K562 (cell line): Measurements from ENCODE around the gene MED28.

Source experiments
- ATF2 ChIP-seq: sonication (generic); formaldehyde crosslinking; IDR thresholded peaks from 2 replicates; pipeline ENCODE4 v1.8.1; 2022; ENCODE audit warnings: missing genetic modification reagents
- BRD4 ChIP-seq: fragments of 200-600 bp; sonication (generic); IDR thresholded peaks from 2 replicates; pipeline ENCODE4 v1.6.1; 2017; ENCODE audit warnings: inconsistent platforms
- CTCF ChIP-seq, 3 experiments: IDR thresholded peaks in 2 of 3; conservative IDR thresholded peaks in 1 of 3; 2 replicates each; pipeline ENCODE4 v1.5.1; 2011 to 2012; ENCODE audit warnings: low read length in 3 of 3, mild to moderate bottlenecking in 3 of 3, control low read depth in 2 of 3, improper control_type of control experiment in 1 of 3, inconsistent platforms in 1 of 3, low read depth in 1 of 3, mixed read lengths in 1 of 3, moderate library complexity in 1 of 3; ENCODE audit not compliant: insufficient read depth in 2 of 3
- EZH2 ChIP-seq: IDR thresholded peaks from 2 replicates; pipeline ENCODE4 v1.6.1; 2012; ENCODE audit warnings: low read depth, mild to moderate bottlenecking, inconsistent platforms, low read length, borderline replicate concordance
- FOXA3 ChIP-seq, 2 experiments: fragments of 450-650 bp in 1 of 2; sonication (generic) in 1 of 2; formaldehyde crosslinking; IDR thresholded peaks in 1 of 2; conservative IDR thresholded peaks in 1 of 2; 2 replicates each; pipeline versions ENCODE4 v1.4.0 to v1.8.0; 2020 to 2022; ENCODE audit warnings: mild to moderate bottlenecking in 2 of 2, missing genetic modification reagents in 1 of 2
- HDAC2 ChIP-seq: fragments of 450-650 bp; IDR thresholded peaks from 2 replicates; pipeline ENCODE4 v1.6.1; 2016; ENCODE audit warnings: mild to moderate bottlenecking
- KLF16 ChIP-seq: IDR thresholded peaks from 2 replicates; pipeline ENCODE4 v1.6.1; 2016; ENCODE audit warnings: antibody characterized with exemption
- MGA ChIP-seq: fragments of 450-650 bp; IDR thresholded peaks from 2 replicates; pipeline ENCODE4 v1.6.1; 2016; ENCODE audit warnings: mild to moderate bottlenecking, moderate library complexity
- NCOA1 ChIP-seq: fragments of 450-650 bp; IDR thresholded peaks from 2 replicates; pipeline ENCODE4 v1.6.1; 2016; ENCODE audit warnings: low read depth
- XRCC5 ChIP-seq: fragments of 200-400 bp; formaldehyde crosslinking; IDR thresholded peaks from 2 replicates; pipeline ENCODE4 v1.6.1; 2017; ENCODE audit warnings: low read depth, mild to moderate bottlenecking, low read length
- ZNF23 ChIP-seq: fragments of 250-450 bp; sonication (Bioruptor Pico); IDR thresholded peaks from 2 replicates; pipeline ENCODE4 v1.4.0; 2020; ENCODE audit warnings: mild to moderate bottlenecking
- ZNF24 ChIP-seq: fragments of 450-650 bp; IDR thresholded peaks from 2 replicates; pipeline ENCODE4 v1.6.1; 2016
- ZNF398 ChIP-seq: fragments of 250-450 bp; sonication (Bioruptor Pico); IDR thresholded peaks from 2 replicates; pipeline ENCODE4 v1.8.0; 2021; ENCODE audit warnings: moderate library complexity, mild to moderate bottlenecking, inconsistent platforms

- TF ChIP-seq ZNF398 (CRISPR knock-in tag) (no peak), CTCF (IDR thresholded peaks at IDR 0.05 in 2 of 3, conservative IDR thresholded peaks at IDR 0.05 in 1 of 3; ENCODE audit: insufficient read depth in 2 of 3, low read depth in 1 of 3, low read length in 3 of 3) (no peak), BRD4 (no peak), FOXA3 (CRISPR knock-in tag; conservative IDR thresholded peaks at IDR 0.05 in 1 of 2, IDR thresholded peaks at IDR 0.05 in 1 of 2) (no peak), ZNF23 (no peak), ATF2 (CRISPR knock-in tag) (peak; percentile 87), MGA (peak; percentile 95), EZH2 (no peak), KLF16 (no peak), XRCC5 (0 out of 2 replicates have a peak, but pooled peaks have one; percentile 10), NCOA1 (no peak), HDAC2 (0 out of 2 replicates have a peak, but pooled peaks have one; percentile 31), ZNF24 (0 out of 2 replicates have a peak, but pooled peaks have one; percentile 8)
Observed at GRCh38 chr4:17576932-17577664, 37.3 kb upstream of the MED28 start, which contains the start of gene LAP3.
